ENCODE results near the gene RAB40B.

Gene RAB40B

GRCh38 chr17:82615084-82616020 lies 83.1 kb downstream of the RAB40B start:
- DNase-seq (ENCODE audit: low spot score): no peak

- DNase-seq (ENCODE audit: low spot score): no peak
These were observed 84.3 kb downstream of the RAB40B start for GRCh38 chr17:82614095-82614631.

GRCh38 chr17:82613283-82614094 lies 85.0 kb downstream of the RAB40B start:
- no peak for DNase-seq (ENCODE audit: low spot score)

DNA sequence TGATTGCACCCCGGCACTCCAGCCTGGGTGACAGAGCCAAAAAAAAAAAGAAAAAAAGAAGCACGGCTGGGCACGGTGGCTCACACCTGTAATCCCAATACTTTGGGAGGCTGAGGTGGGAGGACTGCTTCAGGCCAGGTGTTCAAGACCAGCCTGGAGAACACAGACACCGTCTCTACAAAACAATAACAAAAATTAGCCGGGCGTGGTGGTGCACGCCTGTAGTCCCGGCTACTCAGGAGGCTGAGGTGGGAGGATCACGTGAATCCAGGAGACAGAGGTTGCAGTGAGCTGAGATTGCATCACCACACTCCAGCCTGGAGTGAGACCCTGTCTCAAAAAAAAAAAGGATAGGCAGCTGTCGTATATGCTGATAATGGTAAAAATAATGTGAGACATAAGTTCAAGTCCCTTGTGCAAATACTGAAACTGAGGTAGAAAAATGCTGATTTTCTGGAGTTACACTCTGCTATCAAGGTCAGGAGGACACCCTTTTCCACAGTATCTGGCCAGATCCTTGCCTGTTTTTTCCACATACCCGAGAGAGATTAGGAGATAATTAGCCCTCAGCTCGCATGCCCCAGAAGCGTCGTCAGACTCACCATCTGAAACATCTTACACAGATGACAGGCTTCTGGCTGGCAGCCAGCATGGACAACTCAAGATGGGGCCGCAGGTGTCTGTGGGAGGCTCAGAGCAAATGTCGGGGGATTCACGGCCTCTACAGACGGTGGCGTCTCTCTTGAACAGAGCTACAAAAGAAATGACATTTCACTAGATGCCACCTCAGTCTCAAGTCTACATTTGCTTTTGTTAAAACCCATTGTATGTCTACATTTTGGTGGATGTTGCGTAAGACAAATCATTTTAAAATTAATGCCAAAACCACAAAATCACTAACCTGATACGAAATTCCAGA lies 87.1 kb downstream of the RAB40B start:
- no peak for DNase-seq (ENCODE audit: low spot score)

DNA sequence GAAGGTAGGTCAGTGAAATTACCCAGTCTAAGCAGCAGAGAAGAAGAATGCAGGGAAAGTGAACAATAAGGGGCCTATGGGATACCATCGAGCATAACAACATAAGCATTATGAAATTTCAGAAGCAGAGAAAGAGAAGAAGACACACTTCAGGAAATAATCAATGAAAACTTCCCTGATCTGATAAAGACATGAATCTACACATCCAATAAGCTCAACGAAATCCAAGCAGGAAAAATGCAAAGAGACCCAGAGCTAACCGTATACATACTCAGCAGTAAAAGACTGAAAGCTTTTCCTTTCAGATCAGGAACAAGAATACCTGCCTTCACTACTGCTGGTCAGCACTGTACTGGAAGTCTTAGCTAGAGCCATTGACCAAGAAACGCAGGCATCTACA lies 88.8 kb downstream of the RAB40B start:
- DNase-seq (ENCODE audit: low spot score): no peak

DNA sequence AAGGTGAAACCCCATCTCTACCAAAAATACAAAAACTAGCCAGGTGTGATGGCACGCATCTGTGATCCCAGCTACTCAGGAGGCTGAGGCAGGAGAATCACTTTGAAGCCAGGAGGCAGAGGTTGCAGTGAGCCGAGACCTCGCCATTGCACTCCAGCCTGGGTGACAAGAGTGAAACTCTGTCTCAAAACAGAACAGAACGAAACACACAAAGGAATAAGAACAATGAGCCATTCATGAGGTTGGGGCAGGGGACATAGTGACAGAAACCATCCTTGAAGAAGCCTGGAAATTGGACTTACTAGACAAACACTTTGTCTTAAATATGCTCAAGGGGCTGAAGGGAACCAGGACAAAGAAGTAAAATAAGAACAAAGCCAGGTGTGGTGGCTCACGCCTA lies 89.7 kb downstream of the RAB40B start:
- DNase-seq (ENCODE audit: low spot score): no peak

DNA sequence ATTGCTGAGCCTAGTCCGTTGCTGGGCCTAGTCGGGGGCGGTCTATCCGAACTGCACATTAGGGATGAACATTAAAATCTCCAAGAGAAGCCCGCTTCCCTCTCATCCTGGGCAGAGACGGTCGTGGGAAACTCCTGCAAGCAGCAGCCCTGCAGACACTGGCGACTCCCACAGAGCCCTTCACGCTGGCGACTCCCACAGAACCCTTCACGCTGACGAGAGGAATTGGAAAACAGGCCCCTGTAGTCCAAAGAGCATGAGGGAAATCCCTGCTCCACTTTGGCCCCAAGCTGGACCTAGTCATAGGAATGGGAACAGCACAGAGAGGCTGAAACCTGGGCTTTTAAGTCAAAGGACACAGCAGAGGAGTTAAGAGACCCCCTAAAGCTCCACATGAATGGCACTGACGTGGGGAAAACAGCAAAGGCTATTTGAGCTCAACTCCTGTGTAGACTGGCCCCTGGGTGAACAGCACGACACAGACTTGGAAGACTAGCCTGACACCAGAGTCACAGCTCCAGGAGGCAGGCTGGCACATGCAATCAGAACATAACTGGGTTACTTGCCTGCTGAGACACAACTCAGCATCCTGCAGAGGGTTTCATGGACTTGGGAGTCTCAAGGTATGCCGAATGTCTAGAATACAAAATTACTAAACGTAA lies 92.4 kb downstream of the RAB40B start:
- no peak for DNase-seq (ENCODE audit: low spot score)
